Motor neuron (in vitro differentiated cells): ENCODE results near the gene TMEM225B. TPM values are rescaled to one million over a fixed set of nuclear protein-coding genes. Genes with fewer than 3 reads are reported as not detected.

Experiments
- ATAC-seq, 8 experiments: fragments of 200-7000 bp; cut with Tn5 transposase; replicated peaks in 6 of 8; 2 replicates each; pipeline ENCODE4 v1.8.0; 2021; ENCODE audit warnings: mild to moderate bottlenecking in 8 of 8, moderate library complexity in 8 of 8
- H3K27ac ChIP-seq, 2 donors: fragments of 250-450 bp; sonication (Bioruptor Pico); 2 replicates each; pipeline ENCODE4 v1.9.0; 2021; ENCODE audit warnings: antibody characterized with exemption in 2 of 2, mild to moderate bottlenecking in 2 of 2, moderate library complexity in 1 of 2
- H3K4me1 ChIP-seq, 2 donors: fragments of 250-450 bp; sonication (Bioruptor Pico); replicated peaks in 1 of 2; 2 replicates each; pipeline ENCODE4 v1.6.1; 2021; ENCODE audit warnings: antibody characterized with exemption in 2 of 2, mild to moderate bottlenecking in 2 of 2, moderate library complexity in 1 of 2
- H3K4me3 ChIP-seq, 5 donors: fragments of 250-450 bp; sonication (Bioruptor Pico); 2 replicates each; pipeline ENCODE4 v1.9.0; 2021; ENCODE audit warnings: antibody characterized with exemption in 5 of 5, mild to moderate bottlenecking in 5 of 5, moderate library complexity in 4 of 5
- WGBS, 10 experiments: fragments of 450-650 bp; shearing (Covaris generic); methylation state at CpG; one replicate each; pipeline ENCODE4 v1.0.0; 2022; 5-methylcytosine and 5-hydroxymethylcytosine counted together
- in situ Hi-C, 9 experiments: fragments of 400-800 bp; cut with MboI; loops; one replicate each; pipeline ENCODE4 v1.15.0; 2021; ENCODE audit warnings: low sequenced_read_pairs in 9 of 9, low pct_unique_long_range_greater_than_20kb in 2 of 9; ENCODE audit not compliant: unreplicated experiment in 9 of 9
- total RNA-seq, 8 experiments: library from RNA; unstranded; fragments of 300-600 nt; gene quantifications; 2 replicates each; pipeline versions ENCODE4 v1.2.3 to v1.2.4, GENCODE V29; 2022

Gene TMEM225B
- total RNA-seq, 8 experiments from 2014 or later = 0.40 to 2.0 (median 1.7) TPM; not detected in 1

DNA sequence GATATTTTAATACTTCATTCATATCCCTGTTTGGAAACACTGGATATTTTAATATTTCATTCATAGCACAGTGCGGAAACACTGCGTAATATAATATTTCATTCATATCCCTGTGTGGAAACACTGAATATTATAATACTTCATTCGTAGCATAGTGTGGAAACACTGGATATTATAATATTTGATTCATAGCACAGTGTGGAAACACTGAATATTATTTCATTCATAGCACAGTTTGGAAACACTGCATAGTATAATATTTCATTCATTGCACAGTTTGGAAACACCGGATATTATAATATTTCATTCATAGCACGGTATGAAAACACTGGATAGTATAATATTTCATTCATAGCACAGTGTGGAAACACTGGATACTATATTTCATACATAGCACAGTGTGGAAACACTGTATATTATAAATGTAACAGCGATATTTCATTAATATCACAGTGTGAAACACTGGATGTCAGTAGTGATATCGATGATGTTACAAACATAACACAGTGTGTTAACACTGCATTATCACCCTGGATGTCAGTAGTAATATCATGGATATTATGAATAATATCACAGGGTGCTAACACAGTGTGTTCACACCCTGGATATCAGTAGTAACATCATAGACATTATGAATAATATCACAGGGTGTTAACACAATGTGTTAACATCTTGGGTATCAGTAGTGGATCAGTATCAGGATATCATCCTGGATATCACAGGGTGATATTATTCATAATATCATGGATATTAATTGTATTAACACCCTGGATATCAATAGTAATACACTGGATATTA lies 2.9 kb upstream of the TMEM225B start:
- 41 to 94% (median 75%) methylated on average over 2 to 7 of the region's 7 CpGs; no CpG with 5 or more reads in 1 of the 10 experiments for WGBS, 10 experiments
- ATAC-seq = peak in 1 of 8 experiments; percentile 59
- in situ Hi-C loops = no loop called here

DNA sequence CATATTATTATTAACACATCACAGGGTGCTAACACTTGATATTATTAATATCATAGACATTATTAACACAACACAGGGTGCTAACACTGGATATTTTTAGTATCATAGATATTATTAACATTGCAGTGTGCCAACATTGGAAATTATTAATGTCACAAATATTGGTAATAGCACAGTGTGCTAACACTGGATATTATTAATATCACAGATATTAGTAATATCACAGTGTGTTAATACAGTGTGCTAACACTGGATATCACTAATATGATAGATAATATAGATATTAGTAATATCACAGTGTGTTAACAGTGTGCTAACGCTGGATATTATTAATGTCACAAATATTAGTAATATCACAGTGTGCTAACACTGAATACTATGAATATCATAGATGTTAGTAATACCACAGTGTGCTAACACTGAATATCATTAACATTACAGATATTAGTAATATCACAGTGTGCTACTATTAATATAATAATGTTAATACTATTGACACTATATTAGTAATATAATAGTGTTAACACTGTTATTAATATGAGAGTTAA lies 1.6 kb upstream of the TMEM225B start:
- no peak for ATAC-seq
- H3K27ac ChIP-seq = no peak overlapping the region
- WGBS, 10 experiments = 83 to 100% (median 100%) methylated on average over 1 of the region's 1 CpG; no CpG with 5 or more reads in 2 of the 10 experiments
- no peak overlapping the region for H3K4me3 ChIP-seq
- in situ Hi-C loops = no loop called here
- H3K4me1 ChIP-seq = no peaks in the 10 kb centered on the region

More for the DNA sequence above, 2.9 kb upstream of the TMEM225B start:
- Histone ChIP-seq H3K4me1 (no peaks in the 10 kb centered on the region), H3K27ac (no peak overlapping the region), H3K4me3 (no peak overlapping the region)

DNA sequence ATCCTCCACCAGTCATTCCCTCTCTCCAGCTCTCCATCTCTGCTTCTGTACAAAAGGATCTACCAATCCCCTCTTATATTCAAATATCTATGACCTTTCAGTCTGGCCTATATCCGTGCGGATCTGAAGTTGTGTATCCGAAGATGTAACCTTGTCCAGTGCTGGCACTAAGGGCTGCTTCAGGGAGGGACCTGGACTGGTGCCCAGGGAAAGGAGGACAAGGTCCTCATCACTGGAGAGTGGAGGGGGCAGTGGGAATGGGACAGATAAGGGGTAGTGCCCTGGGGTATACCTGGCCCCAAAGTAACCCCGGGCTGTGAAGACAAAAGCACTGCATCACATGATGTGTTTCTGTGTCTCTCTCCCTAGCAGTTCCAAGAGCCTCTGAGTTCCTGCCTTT lies 1.8 kb downstream of the TMEM225B start:
- no peak overlapping the region for H3K4me3 ChIP-seq
- H3K4me1 ChIP-seq = no peaks in the 10 kb centered on the region
- WGBS, 10 experiments = 69 to 87% (median 80%) methylated on average over 1 to 4 of the region's 4 CpGs; no CpG with 5 or more reads in 7 of the 10 experiments
- in situ Hi-C loops = no loop called here
- H3K27ac ChIP-seq = no peak overlapping the region
- ATAC-seq = no peak

DNA sequence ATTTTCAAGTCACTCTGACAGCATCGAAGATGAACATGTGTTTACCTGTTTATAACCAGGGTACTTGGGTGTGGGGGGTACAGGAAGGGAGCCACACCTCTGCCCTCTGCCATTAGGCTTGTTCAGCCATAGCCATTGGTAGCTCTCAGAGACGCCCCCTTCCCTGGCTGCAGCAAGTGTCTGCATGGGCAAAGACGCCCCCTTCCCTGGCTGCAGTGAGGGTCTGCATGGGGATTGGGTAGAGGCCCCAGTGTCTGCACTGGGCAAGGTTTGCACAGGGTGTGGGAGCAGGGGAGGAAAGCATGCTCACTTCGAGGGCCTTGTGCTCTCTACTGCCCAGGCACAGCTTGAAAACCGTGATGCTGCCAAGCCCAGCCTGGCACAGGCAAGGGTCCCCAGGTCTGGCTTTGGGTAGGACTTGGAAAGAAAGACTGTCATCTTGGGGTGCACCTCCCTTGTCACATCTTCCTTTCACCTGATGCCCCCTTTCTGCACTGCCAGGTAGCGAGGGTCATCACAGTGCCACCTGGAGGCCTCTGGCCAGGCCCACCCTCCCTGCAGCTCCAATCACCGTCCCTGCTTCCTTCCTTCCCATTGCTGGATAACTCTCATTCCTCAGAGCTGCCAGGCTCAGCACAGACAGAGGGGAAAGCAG lies 3.7 kb downstream of the TMEM225B start:
- no peak overlapping the region for H3K4me3 ChIP-seq
- ATAC-seq = no peak
- H3K27ac ChIP-seq = no peak overlapping the region
- in situ Hi-C loops = no loop called here
- H3K4me1 ChIP-seq = no peaks in the 10 kb centered on the region
- 20 to 100% (median 57%) methylated on average over 1 to 2 of the region's 7 CpGs; no CpG with 5 or more reads in 1 of the 10 experiments for WGBS, 10 experiments

DNA sequence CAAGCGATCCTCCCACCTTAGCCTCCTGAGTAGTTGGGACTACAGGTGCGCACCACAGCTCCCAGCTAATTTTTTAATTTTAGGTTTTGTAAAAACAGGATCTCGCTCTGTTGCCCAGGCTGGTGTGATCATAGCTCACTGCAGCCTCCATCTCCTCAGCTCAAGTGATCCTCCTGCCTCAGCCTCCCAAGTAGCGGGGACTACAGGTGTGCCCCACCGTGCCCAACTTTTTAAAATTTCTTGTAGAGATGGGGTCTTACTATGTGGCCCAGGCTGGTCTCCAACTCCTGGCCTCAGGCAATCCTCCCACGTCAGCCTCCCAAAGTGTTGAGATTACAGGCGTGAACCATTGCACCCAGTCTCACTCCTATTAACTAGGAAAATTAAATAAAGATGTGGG lies 7.5 kb downstream of the TMEM225B start:
- Histone ChIP-seq H3K27ac (no peak overlapping the region), H3K4me1 (no peaks in the 10 kb centered on the region), H3K4me3 (no peak overlapping the region)
- in situ Hi-C loops = no loop called here
- WGBS, 10 experiments = 0 to 100% (median 71%) methylated on average over 1 to 7 of the region's 7 CpGs; no CpG with 5 or more reads in 3 of the 10 experiments
- ATAC-seq = no peak

DNA sequence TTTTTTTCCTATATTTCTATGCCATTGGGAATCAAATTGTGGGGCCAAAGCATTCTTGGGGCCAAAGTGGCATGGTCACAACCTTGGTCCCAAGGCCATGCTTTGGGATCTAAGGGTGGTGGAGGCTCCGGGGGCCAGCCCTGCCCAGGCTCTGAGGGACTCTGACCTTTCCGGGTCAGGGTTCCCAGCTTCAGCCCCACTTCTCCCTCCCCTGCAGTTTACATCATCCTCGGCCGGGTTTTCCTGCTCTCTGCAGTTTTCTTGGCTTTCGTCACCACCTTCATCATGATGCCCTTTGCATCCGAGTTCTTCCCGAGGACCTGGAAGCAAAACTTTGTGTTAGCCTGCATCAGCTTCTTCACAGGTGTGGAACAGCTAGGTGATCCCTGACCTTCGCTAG lies 8.5 kb downstream of the TMEM225B start:
- in situ Hi-C loops = no loop called here
- no peak for ATAC-seq
- WGBS, 10 experiments = 42 to 76% (median 60%) methylated on average over 1 to 7 of the region's 8 CpGs; no CpG with 5 or more reads in 3 of the 10 experiments
- Histone ChIP-seq H3K4me3 (no peak overlapping the region), H3K4me1 (no peaks in the 10 kb centered on the region), H3K27ac (no peak overlapping the region)

DNA sequence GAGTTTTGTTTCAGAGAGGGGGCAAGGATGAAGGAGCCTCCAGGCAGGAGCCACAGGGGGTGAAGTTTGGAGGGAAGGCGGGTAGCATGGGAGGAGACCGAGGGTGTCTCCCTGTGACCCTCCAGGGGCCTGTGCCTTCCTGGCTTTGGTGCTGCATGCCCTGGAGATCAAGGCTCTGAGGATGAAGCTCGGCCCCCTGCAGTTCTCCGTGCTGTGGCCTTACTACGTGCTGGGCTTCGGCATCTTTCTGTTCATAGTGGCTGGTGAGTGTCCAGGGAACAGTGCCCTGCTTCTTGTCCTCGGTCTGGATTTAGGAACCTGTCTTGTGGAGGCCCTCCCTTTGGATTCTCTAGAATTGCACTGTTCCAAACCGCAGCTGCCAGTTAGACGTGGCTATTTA lies 9.5 kb downstream of the TMEM225B start:
- Histone ChIP-seq H3K27ac (no peak overlapping the region), H3K4me3 (no peak overlapping the region), H3K4me1 (no peaks in the 10 kb centered on the region)
- WGBS, 10 experiments = 38 to 100% (median 71%) methylated on average over 1 to 5 of the region's 9 CpGs; no CpG with 5 or more reads in 7 of the 10 experiments
- in situ Hi-C loops = no loop called here
- no peak for ATAC-seq

DNA sequence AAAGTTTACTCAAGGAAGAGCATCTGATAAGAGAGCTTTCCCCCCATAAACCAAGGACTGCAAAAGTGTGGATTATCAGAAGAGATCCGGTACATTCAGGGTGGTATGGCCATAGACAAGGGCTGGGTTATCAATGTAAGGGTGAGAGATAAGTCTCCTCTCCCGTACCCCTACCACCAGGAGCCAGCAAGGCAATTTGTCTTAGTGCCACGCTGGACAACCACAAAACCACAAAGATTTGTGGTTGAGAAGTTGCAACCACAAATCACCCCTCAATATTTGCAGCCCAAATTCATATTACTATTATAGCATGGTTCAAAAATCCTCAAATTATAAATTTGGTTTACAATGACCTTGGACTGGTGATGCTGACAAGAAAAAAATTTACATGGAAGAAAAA lies 16.4 kb downstream of the TMEM225B start:
- Histone ChIP-seq H3K4me3 (no peak overlapping the region), H3K27ac (no peak overlapping the region), H3K4me1 (peaks cover 4 to 10% of the 10 kb centered on the region in 2 donors)
- in situ Hi-C loops = no loop called here
- no peak for ATAC-seq
- WGBS, 10 experiments = 14 to 92% (median 50%) methylated on average over 1 to 3 of the region's 3 CpGs; no CpG with 5 or more reads in 1 of the 10 experiments

DNA sequence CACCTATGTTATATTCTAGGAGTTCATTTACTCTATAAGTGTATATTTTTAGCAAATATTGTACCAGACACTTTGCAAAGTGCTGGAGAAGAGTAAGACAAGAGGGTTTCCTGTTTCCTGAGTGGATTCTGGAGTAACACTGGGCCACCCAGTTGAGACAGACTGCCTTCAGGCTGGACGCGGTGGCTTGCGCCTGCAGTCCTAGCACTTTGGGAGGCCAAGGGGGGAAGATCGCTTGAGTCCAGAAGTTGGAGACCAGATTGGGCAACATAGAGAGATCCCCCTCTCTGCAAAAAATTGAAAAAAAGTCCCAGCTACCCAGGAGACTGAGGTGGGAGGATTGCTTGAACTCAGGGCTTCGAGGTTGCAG lies 17.9 kb downstream of the TMEM225B start:
- no peak for ATAC-seq
- peaks cover 4 to 10% of the 10 kb centered on the region in 2 donors for H3K4me1 ChIP-seq
- H3K27ac ChIP-seq = peak overlapping the region in 1 of 2 donors; percentile 95
- WGBS, 10 experiments = 83 to 100% (median 90%) methylated on average over 1 to 5 of the region's 5 CpGs; no CpG with 5 or more reads in 5 of the 10 experiments
- peak overlapping the region; percentile 74 to 100 (median 93) for H3K4me3 ChIP-seq
- in situ Hi-C loops = no loop called here

DNA sequence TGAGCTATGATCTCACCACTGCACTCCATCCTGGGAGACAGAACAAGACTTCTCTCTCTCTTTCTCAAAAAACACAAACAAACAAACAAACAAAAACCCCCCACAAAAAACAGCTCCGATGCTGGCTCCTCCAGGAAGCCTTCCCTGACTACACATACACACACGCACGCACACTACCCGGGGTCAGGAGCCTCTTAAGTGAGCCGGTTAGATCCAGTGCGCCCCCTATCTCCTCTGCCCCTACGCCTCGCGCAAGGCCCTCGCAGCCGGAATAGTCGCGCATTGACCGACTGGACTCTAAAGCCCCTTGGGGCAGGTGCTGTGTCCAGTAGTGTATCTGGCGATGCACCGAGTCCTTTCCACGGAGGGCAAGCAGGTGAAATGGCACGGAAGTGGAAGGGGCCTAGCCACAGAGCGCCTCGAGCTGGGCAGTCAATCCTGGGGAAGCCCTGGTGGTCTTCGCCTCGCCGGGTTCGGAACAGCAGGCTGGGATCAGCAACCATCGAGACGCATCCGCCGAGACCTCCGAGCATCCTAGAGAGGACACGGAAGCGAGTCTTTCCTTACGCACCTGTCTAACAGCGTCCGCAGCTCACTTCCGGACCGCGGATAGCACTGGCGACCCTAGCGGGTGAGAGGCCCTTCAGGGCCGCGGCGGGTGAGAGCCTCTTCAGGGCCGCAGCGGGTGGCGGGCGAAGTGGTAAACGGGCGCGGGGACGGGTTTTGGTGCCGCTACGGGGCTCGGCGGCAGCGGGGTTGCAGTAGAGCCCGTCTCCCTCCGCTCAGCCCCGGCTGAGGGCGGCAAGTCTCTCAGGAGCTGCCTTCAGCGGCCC lies 18.5 kb downstream of the TMEM225B start, which contains the start of gene ZSCAN25:
ZSCAN25 (plus strand) TSS at position 588 of the 833 bp plus-strand sequence. CDS start 2,661 bp downstream, outside the sequence.
- H3K4me3 ChIP-seq = peak within 1 kb of the TSS; percentile 74 to 100 (median 93)
- in situ Hi-C loops = no loop called here
- 0 to 6% (median 0%) methylated on average over 1 to 25 of the region's 60 CpGs; no CpG with 5 or more reads in 4 of the 10 experiments for WGBS, 10 experiments
- H3K4me1 ChIP-seq = peaks cover 4 to 10% of the 10 kb centered on the region in 2 donors
- peak; percentile 93 to 98 (median 96) for ATAC-seq
- peak within 1 kb of the TSS; percentile 89 to 95 for H3K27ac ChIP-seq

DNA sequence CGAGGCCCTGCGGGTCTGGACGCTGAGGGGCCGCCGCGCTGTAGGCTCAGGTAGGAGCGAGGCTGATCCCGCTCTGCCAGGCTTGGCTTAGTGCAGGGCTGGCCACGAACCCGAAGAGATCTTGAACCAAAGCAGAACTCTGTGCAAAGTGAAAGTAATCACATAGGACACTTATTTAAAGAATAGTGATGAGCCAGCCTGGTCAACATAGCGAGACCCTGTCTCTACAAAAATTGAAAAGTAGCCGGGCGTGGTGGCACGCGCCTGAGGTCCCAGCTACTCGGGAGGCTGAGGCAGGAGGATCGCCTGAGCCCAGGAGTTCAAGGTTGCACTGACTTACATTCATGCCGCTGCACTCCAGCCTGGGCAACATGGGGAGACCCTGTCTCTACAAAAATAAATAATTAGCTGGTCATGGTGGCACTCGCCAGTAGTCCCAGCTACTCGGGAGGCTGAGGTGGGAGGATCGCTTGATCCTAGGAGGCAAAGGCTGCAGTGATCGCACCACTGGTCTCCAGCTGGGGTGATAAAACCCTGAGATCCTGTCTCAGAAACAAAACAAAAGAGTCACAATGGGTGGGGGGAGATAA lies 19.2 kb downstream of the TMEM225B start:
- in situ Hi-C loops = no loop called here
- Histone ChIP-seq H3K27ac (peak overlapping the region; percentile 89 to 95), H3K4me1 (peaks cover 4 to 10% of the 10 kb centered on the region in 2 donors), H3K4me3 (peak overlapping the region; percentile 74 to 100 (median 93))
- ATAC-seq = peak in 1 of 8 experiments; percentile 46
- 14 to 67% (median 38%) methylated on average over 1 to 9 of the region's 22 CpGs; no CpG with 5 or more reads in 2 of the 10 experiments for WGBS, 10 experiments

DNA sequence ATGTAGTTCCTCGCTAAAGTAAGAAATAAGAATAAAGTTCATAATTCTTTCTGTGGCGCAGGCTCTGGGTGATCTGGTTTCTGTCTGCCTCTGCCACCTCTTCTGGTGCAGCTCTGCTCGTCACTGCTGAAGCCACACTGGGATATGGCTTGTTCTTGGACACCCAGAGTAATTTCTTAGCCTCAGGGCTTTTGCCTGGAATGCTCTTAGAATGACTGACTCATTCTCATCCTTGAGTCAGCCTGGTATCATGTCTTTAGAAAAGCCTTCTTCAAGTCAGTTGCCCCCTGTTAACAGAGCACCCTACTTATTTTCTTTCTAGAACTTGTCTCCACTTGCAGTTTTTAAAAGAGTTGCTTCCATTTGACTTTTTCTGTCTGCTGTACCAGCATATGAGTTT lies 20.7 kb downstream of the TMEM225B start:
- in situ Hi-C loops = no loop called here
- no peak overlapping the region for H3K4me3 ChIP-seq

More for the DNA sequence above, 20.7 kb downstream of the TMEM225B start:
- ATAC-seq = peak in 1 of 8 experiments; percentile 18
- Histone ChIP-seq H3K27ac (no peak overlapping the region), H3K4me1 (peaks cover 4 to 10% of the 10 kb centered on the region in 2 donors)
- 50 to 100% (median 93%) methylated on average over 2 to 3 of the region's 3 CpGs; no CpG with 5 or more reads in 3 of the 10 experiments for WGBS, 10 experiments
